H54 (cell line): ENCODE results near the gene VARS2.

Experiments used
- DNase-seq: peaks from one replicate; pipeline ENCODE4 v3.0.0; 2011; ENCODE audit warnings: low spot score, mixed read lengths; ENCODE audit not compliant: insufficient read length
- FAIRE-seq: peaks from 3 replicates; lab custom pipeline; 2011; peaks lifted over from hg19 to GRCh38; lab: Jason Lieb, UNC
- POLR2A ChIP-seq: IDR thresholded peaks from 2 replicates; pipeline ENCODE4 v1.6.1; 2011; ENCODE audit warnings: low read depth, mild to moderate bottlenecking, low read length

VARS2 gene

DNA sequence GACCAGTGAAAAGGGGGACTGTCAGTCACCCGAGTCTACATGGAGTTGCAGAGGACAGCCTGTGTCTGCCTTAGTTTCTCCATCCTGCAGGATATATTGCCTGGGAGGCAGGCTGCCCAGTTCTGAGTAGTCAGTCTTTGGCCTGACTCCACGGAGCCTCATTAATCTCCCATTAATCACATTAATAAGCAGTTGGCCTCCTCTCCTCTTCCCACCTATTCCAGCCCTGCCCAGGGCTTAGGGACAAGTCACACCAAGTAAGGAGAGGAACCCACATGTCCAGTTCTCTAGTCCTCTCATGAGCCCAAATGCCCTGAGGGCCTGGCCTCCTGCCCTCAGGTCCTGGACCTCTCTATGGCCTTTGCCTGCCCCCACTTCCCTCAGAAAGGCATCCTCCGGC, 25.4 kb downstream of the VARS2 start:
- no peak for DNase-seq
- FAIRE-seq: no peak

DNA sequence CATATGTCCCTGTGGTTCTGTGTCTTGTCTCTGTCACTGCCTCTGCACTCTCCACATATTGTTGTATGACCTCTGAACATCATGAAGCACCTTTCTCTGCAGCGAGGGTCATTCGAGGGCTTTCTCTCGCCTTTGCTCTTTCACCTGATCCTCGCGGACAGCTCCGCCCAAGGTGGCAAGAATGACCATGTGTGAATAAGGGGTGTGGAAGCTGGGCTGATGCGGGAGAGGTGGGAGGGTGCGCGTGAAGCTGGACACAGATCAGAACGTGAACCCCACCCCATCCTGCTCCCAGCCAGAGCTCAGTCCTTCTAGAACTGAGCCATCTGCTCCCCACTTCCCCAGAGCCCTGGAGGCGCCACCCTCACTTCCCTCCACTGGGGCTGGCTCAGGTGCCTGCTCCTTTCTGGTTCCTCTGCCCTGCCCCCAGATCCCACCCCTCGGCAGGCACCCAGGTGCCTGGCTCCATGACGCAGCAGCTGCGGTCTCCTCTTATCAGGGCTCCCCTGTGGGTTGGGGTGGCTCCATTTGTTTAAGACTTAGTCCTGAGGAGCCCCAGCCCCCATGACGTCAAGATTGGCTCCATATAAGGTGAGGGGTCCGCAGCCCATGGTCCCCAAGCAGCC, 26.4 kb downstream of the VARS2 start, which contains the start of gene MUCL3:
Gene MUCL3 (plus strand): TSS at position 613 of the 626 bp plus-strand sequence. CDS start 27 bp downstream, outside the sequence.
- DNase-seq (no peak), FAIRE-seq (no peak)
- TF ChIP-seq POLR2A: no peak

More for the DNA sequence above, 25.4 kb downstream of the VARS2 start:
- TF ChIP-seq POLR2A: no peak

GRCh38 chr6:30942338-30943060, 28.5 kb downstream of the VARS2 start:
- DNase-seq (peak; percentile 87), FAIRE-seq (peak; percentile 43)
- no peak for TF ChIP-seq POLR2A

DNA sequence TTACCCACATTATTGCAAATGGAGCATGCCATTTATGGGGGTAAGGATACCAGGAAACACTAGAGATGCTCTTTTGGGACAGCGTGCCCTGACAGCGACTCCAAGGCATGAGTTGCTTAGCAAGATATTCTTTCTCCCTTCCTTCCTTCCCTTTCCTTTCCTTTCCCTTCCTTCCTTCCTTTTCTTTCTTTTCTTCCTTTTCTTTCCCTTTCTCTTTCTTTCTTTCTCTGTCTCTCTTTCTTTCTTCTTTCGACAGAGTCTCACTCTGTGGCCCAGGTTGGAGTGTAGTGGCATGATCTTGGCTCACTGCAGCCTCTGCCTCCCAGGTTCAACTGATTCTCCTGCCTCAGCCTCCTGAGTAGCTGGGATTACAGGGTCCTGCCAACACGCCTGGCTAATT, 30.0 kb downstream of the VARS2 start:
- no peak for FAIRE-seq
- TF ChIP-seq POLR2A: no peak
- no peak for DNase-seq

- FAIRE-seq (no peak), DNase-seq (no peak)
- no peak for TF ChIP-seq POLR2A
Measured at GRCh38 chr6:30945281-30945680, 31.2 kb downstream of the VARS2 start.

GRCh38 chr6:30947231-30947630, 33.2 kb downstream of the VARS2 start:
- TF ChIP-seq POLR2A: no peak
- FAIRE-seq: no peak
- DNase-seq: no peak

DNA sequence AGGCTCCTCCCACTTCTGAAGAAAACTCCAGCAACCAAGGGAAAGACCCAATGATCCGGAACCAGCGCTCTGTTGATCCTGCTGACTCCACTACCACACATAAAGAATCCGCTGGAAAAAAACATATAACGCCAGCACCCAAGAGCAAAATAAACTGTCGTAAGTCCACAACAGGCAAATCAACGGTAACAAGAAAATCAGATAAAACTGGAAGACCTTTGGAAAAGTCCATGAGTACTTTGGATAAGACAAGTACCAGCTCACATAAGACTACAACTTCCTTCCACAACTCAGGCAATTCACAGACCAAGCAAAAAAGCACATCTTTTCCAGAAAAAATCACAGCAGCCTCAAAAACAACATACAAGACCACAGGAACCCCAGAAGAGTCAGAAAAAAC, 34.8 kb downstream of the VARS2 start:
- FAIRE-seq (no peak), DNase-seq (no peak)
- no peak for TF ChIP-seq POLR2A

GRCh38 chr6:30951907-30952469, 38.0 kb downstream of the VARS2 start:
- TF ChIP-seq POLR2A: no peak
- FAIRE-seq (no peak), DNase-seq (no peak)

GRCh38 chr6:30954631-30955366, 40.8 kb downstream of the VARS2 start:
- TF ChIP-seq POLR2A: no peak
- no peak for DNase-seq
- no peak for FAIRE-seq

- no peak for DNase-seq
- TF ChIP-seq POLR2A: no peak
- no peak for FAIRE-seq
Measured at GRCh38 chr6:30955367-30956042, 41.5 kb downstream of the VARS2 start.

- no peak for DNase-seq
- no peak for FAIRE-seq
- TF ChIP-seq POLR2A: no peak
Measured at GRCh38 chr6:30957716-30958115, 43.7 kb downstream of the VARS2 start.

- no peak for TF ChIP-seq POLR2A
- DNase-seq (no peak), FAIRE-seq (no peak)
Measured at GRCh38 chr6:30960907-30961673, 47.1 kb downstream of the VARS2 start.

DNA sequence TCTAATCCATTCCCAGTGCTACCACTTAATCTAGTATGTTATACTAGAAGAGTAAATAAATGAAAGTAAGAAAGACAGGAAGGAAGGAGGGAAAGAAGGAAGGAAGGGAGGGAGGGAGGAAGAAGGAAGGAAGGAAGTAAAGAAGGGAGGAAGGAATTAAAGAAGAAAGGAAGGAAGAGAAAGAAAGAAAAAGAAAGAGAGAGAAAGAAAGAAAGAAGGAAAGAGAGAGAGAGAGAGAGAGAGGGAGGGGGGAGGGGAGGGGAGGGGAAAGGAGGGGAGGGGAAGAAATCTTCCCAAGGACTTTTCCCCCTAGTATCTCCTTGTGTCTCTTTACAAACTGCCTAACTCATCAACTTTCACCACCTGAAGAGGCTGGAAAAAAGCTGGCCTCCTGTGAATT, 48.7 kb downstream of the VARS2 start:
- TF ChIP-seq POLR2A: no peak
- no peak for FAIRE-seq
- DNase-seq: no peak
